NK-92 (cell line): Measurements from ENCODE around the gene SLC25A29.

Source experiments
- DNase-seq: peaks from one replicate; lab custom pipeline; 2025; ENCODE audit not compliant: unreplicated experiment; lab: John Stamatoyannopoulos, UW

SLC25A29 gene

GRCh38 chr14:100282766-100283419 lies 23.4 kb downstream of the SLC25A29 start:
- no peak for DNase-seq

DNA sequence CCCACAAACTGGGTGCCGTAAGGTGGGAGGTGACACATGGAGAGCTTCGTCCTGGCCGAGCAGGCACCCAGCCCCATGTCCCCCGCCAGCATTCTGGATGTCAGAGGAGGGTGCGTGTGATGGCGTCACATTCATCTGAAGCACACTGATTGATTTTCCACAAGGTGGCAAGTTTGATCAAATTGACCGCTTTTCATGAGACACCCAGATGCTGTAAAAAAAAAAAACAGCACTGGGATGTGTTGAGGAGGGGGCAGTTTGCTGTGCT lies 24.2 kb downstream of the SLC25A29 start:
- DNase-seq: no peak

DNA sequence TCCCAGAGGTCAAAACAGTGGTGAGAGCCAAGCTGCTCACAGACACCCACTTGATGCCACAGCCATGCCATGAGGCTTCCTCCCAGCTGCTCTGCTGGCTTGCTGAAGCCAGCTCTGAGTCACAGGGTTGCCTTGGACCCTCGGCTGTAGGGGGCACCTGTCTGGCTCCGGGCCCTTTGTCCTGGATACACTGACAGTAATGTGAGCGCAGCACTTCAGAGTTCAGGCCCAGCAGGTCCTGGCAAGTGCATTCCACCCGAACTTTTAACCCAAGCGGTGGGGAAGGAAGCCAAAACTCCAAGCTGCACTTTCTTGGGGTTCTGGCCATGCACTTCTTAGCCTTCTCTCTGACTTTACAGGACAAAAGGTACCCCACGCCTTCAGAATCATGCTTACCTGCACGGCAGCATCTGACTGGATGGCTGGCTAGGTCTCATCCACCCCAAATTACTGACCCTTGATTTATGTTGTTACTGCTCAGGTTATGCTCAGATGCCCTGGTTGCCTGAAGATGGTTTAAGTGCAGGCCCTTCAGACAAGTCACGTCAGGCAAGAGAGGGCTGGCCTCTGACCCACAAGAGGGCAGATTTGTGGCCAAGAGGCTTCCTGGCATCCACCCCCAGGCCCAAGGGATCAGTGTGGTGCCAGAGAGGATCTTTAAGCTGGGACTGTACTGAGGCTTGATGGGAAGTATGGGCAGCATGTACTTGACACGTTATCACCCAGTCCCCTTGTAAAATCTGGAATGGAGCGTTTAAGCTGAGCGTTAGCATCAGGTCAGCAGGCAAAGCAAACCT lies 24.8 kb downstream of the SLC25A29 start:
- DNase-seq: no peak

- DNase-seq: no peak
Measured at GRCh38 chr14:100279563-100279962, 26.7 kb downstream of the SLC25A29 start.

- no peak for DNase-seq
Measured at GRCh38 chr14:100279133-100279532, 27.1 kb downstream of the SLC25A29 start.

DNA sequence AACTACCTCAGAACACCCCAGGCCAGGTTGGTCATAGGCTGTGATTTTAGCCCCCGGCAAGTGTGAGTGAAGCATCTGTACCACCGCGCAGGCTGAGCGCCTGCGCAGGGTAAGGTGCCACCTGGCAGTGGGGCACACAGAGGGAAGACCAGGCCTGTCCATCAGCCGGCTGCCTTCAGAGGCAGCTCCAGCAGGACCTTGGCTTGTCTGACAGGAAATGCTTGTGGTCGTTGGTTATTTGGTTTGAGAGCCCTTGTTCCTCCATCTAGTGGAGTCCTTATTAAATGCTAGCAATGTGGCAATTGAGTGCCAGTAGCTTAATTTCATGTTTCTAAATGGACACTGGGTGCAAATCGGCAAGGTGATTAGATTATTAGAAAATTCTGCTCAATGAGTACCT lies 27.5 kb downstream of the SLC25A29 start:
- DNase-seq: no peak

DNA sequence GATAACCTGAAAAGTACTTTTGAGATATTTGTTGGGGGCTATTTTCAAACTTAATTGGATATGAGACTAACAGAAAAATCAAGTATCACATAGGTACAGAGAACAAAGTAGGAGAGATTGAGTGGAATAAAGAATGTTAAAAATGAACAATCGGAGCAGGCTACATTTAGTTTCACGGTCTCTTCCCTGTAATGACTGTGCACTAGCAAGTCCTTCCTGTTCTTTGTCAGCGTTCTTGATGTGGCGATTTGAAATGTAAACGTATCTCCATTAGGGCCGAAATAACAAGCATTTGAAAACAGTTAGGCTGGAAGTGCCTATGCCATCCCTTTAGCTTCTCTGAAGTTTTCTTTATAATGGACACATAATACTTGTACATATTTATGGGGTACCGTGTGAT lies 31.0 kb downstream of the SLC25A29 start:
- no peak for DNase-seq

GRCh38 chr14:100274250-100274649 lies 32.0 kb downstream of the SLC25A29 start:
- no peak for DNase-seq

- DNase-seq: no peak
Measured at GRCh38 chr14:100271247-100271939, 34.9 kb downstream of the SLC25A29 start.

GRCh38 chr14:100268591-100269207 lies 37.5 kb downstream of the SLC25A29 start:
- no peak for DNase-seq

- DNase-seq: no peak
Measured at GRCh38 chr14:100267990-100268389, 38.3 kb downstream of the SLC25A29 start.

DNA sequence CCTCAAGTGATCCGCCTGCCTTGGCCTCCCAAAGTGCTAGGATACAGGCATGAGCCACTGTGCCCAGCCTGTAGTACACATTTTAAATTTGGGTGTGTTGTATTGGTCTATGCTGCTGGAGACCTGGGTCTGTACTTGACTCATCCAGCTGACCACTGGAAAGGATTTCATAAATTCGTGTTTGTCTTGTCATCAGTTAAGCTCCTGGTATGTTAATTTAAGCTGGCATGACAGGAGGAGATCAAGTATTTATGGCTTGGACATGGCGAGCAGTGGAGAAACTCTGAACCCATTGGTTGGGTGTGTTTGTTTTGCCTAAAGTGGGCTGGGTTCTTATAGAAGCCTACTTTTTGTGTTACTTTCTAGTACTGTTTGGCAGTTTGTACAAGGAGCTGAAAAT lies 43.1 kb downstream of the SLC25A29 start:
- no peak for DNase-seq

- no peak for DNase-seq
Measured at GRCh38 chr14:100262545-100262944, 43.7 kb downstream of the SLC25A29 start.

DNA sequence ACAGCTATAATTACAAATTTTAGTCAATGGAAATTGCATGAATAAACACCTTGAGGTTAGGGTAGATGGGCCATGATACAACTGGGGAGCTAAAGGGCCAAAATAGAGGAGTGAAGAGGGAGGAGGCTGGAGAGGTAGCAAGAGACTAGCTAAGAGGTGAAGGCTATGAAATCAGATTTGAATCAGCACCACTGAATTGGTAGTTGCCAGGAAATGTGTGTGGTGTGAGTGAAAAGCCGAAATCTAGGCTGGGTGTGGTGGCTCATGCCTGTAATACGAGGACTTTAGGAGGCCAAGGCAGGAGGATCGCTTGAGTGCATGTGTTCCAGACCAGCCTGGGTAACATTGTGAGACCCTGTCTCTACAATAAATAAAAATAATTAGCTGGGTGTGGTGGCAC lies 44.6 kb downstream of the SLC25A29 start:
- DNase-seq: no peak

DNA sequence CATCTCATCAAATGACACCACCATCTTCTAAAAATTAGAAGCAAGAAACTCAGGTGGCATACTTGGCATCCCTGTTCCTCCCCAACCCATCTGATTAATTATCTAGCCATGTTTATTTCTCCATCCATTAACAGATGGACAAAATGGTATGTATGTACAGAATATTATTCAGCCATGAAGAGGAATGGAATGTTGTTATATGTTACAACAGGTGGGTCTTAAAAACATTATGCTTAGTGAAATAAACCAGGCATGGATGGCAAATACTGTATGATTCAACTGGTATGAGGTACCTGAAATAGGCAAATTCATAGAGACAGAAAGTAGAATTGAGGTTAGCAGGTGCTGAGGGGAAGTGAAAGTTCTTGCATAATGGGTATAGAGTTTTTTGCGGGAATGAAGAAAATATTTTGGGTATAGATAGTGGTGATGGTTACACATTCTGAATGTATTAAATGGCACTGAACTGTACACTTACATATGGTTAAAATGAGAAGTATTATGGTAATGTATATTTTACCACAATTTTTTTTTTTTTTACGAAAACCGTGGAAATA lies 49.8 kb downstream of the SLC25A29 start:
- no peak for DNase-seq

DNA sequence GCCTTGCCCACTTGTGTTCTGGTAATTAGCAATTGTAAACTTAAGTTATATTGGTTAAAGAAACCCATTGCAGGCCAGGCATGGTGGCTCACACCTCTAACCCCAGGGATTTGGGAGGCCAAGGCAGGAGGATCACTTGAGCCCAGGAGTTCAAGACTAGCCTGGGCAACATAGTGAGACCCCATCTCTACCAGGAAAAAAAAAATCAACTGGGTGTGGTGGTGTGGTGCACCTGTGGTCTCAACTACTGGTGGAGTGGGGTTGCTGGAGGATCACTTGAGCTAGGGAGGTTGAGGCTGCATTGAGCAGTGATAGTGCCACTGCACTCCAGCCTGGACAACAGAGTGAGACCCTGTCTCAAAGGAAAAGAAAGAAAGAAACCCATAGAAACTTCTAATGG lies 53.6 kb downstream of the SLC25A29 start:
- DNase-seq: no peak

DNA sequence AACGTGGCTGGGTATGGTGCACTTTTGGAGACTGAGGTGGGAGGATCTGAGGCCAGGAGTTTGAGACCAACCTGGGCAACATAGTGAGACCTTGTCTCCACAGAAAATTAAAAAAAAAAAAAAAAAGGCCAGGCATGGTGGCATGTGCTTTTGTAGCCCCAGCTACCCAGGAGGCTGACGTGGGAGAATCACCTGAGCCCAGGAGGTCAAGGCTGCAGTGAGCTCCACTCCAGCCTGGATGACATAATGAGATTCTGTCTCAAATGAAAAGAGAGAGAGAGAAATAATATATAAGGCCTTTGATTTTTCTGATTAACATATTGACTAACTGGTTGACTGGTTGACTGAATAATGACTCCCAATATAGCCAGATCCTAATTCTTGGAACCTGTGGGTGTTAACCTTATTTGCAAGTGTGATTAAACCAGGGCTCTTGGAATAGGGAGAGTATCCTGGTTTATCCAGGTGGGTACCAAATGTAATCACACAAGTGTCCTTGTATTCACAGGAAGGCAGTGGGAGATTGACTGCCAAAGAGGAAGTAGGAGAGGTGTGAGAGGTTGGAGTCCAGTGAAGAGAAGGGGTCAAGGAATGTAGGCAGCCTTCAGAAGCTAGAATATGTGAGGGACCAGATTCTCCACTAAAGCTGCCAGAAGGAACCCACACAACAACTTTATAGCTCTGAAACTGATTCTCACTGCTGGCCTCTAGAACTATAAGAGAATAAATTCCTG lies 55.3 kb downstream of the SLC25A29 start:
- no peak for DNase-seq

DNA sequence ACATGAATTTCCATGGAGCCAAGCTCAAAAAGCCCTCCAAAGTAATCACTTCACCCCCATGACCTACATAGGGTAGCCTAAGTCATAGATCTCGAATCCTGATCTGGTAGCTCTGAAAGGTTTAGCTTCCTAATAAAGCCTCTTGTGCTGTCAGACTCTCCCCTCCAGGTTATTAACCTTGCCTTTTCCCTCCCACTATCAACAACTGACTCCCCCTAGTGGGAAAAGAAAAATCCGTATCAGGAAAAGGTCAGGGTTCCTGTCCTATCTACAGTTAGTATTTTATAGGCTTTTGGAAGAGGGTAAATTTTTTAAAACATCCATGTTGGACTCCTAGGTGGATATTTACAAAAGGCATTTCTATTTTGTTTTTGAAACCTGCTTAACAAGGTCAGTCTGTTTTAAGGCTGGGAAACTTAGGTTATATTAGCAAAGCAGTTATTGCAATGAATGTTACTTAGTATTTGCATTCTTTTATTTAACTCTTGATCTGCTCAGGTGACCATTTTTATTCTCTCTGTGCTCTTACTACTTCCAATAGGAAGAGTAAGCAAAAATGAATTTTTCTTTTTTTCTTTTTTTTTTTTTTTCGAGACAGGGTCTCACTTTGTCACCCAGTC lies 59.3 kb downstream of the SLC25A29 start:
- no peak for DNase-seq

DNA sequence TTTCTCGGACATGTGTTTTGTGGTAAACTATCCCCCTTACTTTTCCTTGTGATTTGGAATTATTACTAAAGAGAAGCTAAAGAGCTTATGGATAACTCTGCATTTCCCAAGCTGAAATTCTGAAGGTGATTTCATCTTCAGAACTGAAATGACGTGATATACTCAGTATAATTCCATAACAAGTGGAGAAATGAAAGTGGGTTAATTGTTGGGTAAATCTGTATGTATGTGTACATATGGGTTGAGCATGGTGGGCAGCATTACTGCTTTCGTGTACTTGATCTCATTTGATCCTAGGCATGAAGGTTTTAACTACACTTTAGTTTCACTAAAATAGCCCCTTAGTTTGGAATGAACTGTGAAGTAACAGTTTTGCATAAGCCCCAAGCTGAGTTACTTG lies 63.2 kb downstream of the SLC25A29 start:
- DNase-seq: no peak

DNA sequence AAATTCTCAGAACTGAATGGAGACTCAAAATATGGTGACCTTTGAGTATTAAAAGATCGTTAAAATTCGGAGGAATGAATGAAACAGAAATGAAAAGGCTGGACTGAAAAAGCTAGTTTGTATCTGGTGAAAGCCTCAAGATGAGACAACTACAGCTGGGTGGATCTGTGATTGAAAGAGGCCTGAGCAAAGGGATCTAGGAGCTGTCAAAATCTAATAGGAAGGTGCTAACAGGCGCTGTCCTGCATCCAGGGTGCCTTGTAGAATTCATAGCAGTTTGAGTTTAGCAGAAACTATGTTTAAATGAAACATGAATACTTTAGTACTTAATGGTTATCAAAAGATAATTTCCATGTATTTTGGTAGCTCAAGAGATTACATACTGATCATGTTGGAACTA lies 65.0 kb downstream of the SLC25A29 start:
- no peak for DNase-seq
